Lower lobe of right lung (tissue), 2 donors: Measurements from ENCODE around the gene SCP2. TPM values are rescaled to one million over a fixed set of nuclear protein-coding genes. Genes with fewer than 3 reads are reported as not detected.

Experiments
- ATAC-seq, 2 donors: fragments of 200-7000 bp; cut with Tn5 transposase; one replicate each; pipeline ENCODE4 v1.9.1; 2020 to 2022; ENCODE audit warnings: mild to moderate bottlenecking in 2 of 2, moderate library complexity in 2 of 2
- DNase-seq: peaks from one replicate; pipeline ENCODE4 v3.0.0-alpha.2; 2020
- H3K27ac ChIP-seq: fragments of 200-600 bp; one replicate; pipeline ENCODE4 v1.8.0; 2022
- H3K27me3 ChIP-seq: fragments of 200-600 bp; one replicate; pipeline ENCODE4 v1.8.0; 2022; ENCODE audit warnings: low read depth
- H3K36me3 ChIP-seq: fragments of 200-600 bp; one replicate; pipeline ENCODE4 v1.8.0; 2022; ENCODE audit warnings: mild to moderate bottlenecking
- H3K4me1 ChIP-seq: fragments of 200-600 bp; one replicate; pipeline ENCODE4 v1.8.0; 2022
- H3K4me3 ChIP-seq: fragments of 200-600 bp; one replicate; pipeline ENCODE4 v1.8.0; 2022; ENCODE audit warnings: mild to moderate bottlenecking
- H3K9me3 ChIP-seq: fragments of 200-600 bp; one replicate; pipeline ENCODE4 v1.8.0; 2022
- intact Hi-C: fragments of 100-400 bp; cut with DNase I; formaldehyde crosslinking; loops from one replicate; pipeline ENCODE4 v1.11.0; 2022
- total RNA-seq: library from RNA; stranded (reverse); fragmentation: NEBNext Ultra II Directional; extraction: Animal tissue kit (Norgen Biotek cat#: 25700); gene quantifications from one replicate; pipeline ENCODE4 v1.2.1, GENCODE V29; 2021
- TF ChIP-seq, protein P1 (sequence below): fragments of 200-600 bp; IDR thresholded peaks from one replicate; pipeline ENCODE4 v1.8.0; 2022; ENCODE audit warnings: antibody characterized with exemption, mild to moderate bottlenecking
- donor health status: DM: no; HTN: yes; CAD: no; lungs with severe emphysema.

SCP2 gene
- total RNA-seq, 1 donor from 2014 or later, result 148 TPM

DNA sequence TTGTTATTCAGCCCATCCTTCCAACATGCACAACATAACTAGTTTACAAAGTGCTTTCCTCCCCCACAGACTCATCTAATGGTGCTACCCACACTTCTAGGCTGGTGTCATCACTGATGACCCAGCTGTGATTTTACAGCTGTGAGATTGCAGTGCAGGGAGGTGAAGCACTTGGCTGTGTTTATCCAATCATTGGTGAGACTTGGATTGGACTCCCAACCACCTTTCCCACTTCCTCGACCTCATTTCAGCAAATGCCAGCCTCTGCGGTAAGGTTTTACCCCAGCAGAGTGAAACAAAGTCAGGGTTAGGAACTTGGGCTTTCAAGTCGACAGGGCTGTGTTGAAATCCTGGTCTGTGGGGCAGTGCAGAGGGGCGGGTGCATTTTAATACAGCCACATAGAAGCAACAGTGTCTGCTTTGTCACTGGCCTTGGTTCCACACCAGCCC lies 27.6 kb upstream of the SCP2 start:
- no peaks in the 10 kb centered on the region for H3K27me3 ChIP-seq
- H3K4me3 ChIP-seq, result no peak overlapping the region
- ATAC-seq, result no peak
- no peaks in the 10 kb centered on the region for H3K4me1 ChIP-seq
- H3K27ac ChIP-seq, result no peak overlapping the region
- H3K9me3 ChIP-seq, result no peaks in the 10 kb centered on the region
- DNase-seq, result no peak
- TF ChIP-seq, protein P1, sequence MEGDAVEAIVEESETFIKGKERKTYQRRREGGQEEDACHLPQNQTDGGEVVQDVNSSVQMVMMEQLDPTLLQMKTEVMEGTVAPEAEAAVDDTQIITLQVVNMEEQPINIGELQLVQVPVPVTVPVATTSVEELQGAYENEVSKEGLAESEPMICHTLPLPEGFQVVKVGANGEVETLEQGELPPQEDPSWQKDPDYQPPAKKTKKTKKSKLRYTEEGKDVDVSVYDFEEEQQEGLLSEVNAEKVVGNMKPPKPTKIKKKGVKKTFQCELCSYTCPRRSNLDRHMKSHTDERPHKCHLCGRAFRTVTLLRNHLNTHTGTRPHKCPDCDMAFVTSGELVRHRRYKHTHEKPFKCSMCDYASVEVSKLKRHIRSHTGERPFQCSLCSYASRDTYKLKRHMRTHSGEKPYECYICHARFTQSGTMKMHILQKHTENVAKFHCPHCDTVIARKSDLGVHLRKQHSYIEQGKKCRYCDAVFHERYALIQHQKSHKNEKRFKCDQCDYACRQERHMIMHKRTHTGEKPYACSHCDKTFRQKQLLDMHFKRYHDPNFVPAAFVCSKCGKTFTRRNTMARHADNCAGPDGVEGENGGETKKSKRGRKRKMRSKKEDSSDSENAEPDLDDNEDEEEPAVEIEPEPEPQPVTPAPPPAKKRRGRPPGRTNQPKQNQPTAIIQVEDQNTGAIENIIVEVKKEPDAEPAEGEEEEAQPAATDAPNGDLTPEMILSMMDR, result no peak
- H3K36me3 ChIP-seq, result peaks cover 48% of the 10 kb centered on the region
- intact Hi-C loops, result no loop called here

DNA sequence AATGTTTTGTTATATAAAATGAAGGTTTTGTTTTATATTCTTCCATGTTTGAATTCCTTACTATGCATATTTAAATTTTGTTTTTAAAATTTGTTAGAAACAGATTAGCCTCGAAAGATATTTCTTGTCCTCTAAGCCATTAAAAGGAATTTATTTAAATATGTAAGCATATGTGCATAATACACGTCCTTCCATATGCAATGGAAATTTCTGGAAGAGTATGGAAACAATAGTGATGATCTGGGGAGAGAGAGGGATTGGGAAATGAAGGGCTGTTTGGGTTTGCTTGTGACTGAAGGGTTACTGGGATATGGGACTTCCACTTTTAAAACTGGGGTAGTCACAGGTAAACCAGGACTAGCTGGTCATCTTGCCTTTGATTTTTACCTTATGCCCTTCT lies 26.7 kb upstream of the SCP2 start:
- no peaks in the 10 kb centered on the region for H3K4me1 ChIP-seq
- TF ChIP-seq, protein P1, result no peak
- H3K9me3 ChIP-seq, result no peaks in the 10 kb centered on the region
- no peaks in the 10 kb centered on the region for H3K27me3 ChIP-seq
- ATAC-seq (no peak), DNase-seq (no peak)
- intact Hi-C loops, result no loop called here
- H3K4me3 ChIP-seq, result no peak overlapping the region
- no peak overlapping the region for H3K27ac ChIP-seq
- peaks cover 43% of the 10 kb centered on the region for H3K36me3 ChIP-seq

DNA sequence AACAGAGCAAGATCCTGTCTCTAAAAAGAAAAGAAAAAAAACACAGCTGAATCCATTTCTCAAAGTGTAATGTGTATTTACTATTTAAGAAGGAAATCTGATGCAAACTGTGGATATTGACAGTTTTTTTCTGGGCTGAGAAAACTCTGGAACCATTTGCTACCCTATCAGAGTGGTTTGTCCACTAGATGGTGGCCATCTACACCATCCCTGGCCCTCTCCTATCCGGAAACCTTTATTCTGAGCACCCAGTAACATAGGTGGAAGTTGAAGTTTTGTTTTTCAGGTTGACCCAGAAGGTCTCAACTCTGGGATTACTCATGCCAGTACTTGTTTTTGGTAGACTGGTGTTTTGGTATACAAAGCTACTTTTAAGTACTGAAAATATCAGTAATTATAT lies 25.7 kb upstream of the SCP2 start:
- no peak for ATAC-seq
- intact Hi-C loops, result no loop called here
- Histone ChIP-seq H3K36me3 (peaks cover 40% of the 10 kb centered on the region), H3K4me1 (no peaks in the 10 kb centered on the region), H3K27me3 (no peaks in the 10 kb centered on the region), H3K4me3 (no peak overlapping the region), H3K9me3 (no peaks in the 10 kb centered on the region), H3K27ac (no peak overlapping the region)
- no peak for DNase-seq
- TF ChIP-seq, protein P1, result no peak

DNA sequence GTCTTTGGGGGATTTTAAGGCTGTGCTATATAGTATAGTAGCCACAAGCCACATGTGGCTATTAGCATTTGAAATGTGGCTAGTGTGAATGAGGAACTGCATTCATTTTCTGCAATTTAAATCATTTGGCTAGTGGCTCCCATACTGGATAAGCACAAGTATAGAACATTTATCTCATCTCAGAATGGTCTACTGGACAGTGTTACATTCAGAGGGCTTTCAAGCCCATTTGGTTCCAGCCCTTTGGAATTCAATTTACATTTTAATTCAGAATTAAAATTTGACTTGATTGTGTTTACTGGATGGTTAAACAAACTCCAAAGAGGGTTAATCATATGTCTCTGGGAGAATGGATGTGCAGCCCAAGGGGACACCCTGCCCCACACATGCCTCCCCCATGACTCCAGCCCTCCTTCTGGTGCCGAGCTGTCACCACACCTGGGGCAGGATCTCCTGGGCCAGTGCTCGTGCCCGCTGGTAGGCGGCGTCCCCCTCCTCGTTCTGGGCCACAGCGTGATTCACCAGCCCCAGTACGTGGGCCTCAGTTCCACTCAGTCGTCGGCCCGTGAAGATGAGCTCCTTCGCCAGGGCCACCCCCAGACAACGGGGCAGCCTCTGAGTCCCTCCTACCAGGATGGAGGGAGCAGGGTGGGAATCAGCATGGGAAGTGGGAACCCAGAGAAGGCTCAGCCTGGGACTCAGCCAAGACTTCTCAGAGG lies 22.7 kb upstream of the SCP2 start:
- Histone ChIP-seq H3K9me3 (no peaks in the 10 kb centered on the region), H3K27ac (no peak overlapping the region), H3K36me3 (peaks cover 21% of the 10 kb centered on the region), H3K4me1 (no peaks in the 10 kb centered on the region), H3K27me3 (no peaks in the 10 kb centered on the region), H3K4me3 (no peak overlapping the region)
- DNase-seq, result no peak
- intact Hi-C loops, result no loop called here
- TF ChIP-seq, protein P1, result no peak
- ATAC-seq, result peak in 1 of 2 donors; percentile 19

DNA sequence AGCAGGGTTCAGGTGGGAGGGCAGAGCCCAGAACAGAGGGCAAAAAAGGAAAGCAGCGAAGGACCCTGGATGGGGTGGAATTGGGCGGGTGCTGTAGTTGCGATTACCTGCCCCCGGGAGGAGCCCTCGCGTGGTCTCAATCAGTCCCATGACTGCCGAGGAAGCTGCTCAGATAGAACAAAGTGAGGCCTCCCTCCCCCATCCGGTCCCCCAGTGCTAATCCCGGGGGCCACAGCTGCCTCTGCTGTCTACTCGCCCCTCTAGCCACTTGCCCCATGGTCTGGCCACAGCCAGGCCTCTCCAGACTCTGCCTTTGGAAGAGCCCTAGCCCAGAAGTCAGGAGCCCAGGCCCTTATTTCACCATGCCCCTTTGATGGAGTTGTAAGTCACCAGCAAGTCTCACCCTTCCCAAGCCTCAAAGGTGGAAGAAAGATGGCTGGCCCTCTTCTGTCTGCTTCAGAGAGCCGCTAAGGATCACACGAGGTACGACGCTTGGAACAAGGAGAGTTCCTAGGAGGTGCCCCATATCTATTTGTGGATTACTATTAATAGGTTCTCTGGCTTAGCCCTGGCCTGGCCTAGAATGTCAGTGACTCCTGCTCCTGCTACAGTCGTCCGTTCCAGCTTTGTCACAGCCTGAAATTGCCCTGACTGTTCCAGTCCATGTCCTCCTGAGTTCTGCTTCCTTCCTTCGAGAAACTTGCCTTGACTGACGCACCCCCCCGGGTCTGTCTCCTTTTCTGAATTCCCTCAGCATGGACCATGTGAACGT lies 22.0 kb upstream of the SCP2 start:
- Histone ChIP-seq H3K27me3 (no peaks in the 10 kb centered on the region), H3K4me1 (no peaks in the 10 kb centered on the region), H3K36me3 (peaks cover 21% of the 10 kb centered on the region), H3K4me3 (no peak overlapping the region), H3K9me3 (no peaks in the 10 kb centered on the region), H3K27ac (no peak overlapping the region)
- intact Hi-C loops, result no loop called here
- TF ChIP-seq, protein P1, result no peak
- DNase-seq (no peak), ATAC-seq (peak in 1 of 2 donors; percentile 46)
